GM19452 (cell line): Measurements from ENCODE around the gene ERICH6B.

Source experiments
- ATAC-seq: cut with Tn5 transposase; IDR thresholded peaks from one replicate; pipeline ENCODE4 v1.9.1; 2021; ENCODE audit not compliant: unreplicated experiment

Gene ERICH6B

DNA sequence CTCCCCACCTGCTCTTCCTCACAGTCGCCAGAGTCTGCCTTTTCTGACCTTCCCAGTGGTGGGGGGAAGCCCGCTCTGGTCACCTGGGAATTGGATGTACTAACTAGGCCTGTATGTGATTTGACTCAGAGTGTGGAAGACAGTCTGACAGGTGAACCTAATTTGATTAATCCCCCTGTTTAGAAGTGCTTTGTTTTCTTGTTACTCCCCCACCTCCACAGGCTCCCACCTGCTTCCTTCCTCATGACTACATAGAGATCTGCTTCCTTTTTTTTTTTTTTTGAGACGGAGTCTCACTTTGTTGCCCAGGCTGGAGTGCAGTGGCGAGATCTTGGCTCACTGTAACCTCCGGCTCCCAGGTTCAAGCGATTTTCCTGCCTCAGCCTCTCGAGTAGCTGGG, 106.8 kb downstream of the ERICH6B start:
- ATAC-seq = no peak

DNA sequence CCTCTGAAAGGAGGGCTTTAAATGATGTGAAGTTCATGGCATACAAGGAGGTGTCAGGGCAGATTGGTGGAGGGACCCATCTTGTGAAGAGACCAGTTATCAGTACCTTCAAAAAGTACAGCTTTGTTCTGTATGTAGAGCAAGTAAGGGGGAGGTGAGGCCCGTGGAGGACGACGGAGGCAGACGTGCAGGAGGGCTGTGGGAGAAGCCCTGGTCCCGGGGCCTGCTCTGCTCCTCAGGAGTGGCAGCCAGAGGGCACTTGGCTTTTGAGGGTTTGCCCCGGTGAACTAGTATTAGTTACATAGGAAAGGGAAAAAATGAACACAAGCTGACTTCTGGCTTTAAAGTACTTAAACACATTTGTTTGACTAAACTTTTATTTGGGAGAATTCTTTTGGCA, 108.7 kb downstream of the ERICH6B start:
- ATAC-seq = no peak

DNA sequence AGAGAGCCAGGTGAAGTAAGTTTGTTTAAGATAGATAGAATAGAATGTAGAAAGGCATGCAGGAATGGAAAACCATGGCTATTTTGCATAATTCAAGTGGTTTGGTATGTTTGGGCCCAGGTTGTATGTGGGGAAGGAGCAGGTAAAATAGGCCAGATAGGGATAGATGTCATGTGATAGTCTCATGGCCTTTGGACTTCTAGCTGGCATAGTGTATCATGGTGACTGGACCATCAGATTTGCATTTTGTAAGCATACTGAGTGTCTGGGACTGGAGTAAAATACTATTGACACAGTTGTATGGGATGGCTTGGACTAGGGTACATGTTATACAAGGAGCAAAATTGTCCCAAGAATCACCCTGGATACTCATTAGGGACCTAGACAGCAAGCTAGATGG, 111.9 kb downstream of the ERICH6B start:
- ATAC-seq = no peak

DNA sequence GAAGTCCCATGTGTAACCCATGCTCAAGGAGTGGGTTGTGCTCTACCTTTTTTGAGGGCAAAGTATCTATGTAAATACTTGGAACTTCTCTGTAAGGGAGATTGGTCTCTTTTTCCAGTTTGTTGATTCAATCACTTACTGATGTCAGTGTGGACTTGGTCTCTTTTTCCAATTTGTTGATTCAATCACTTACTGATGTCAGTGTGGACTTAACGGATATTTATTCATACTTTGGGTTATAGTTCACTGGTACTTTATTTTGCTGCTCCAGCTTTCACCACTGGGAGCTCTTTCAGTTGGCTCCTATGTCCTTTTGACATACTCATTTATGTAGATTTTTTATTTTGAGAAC, 114.4 kb downstream of the ERICH6B start:
- ATAC-seq = no peak

DNA sequence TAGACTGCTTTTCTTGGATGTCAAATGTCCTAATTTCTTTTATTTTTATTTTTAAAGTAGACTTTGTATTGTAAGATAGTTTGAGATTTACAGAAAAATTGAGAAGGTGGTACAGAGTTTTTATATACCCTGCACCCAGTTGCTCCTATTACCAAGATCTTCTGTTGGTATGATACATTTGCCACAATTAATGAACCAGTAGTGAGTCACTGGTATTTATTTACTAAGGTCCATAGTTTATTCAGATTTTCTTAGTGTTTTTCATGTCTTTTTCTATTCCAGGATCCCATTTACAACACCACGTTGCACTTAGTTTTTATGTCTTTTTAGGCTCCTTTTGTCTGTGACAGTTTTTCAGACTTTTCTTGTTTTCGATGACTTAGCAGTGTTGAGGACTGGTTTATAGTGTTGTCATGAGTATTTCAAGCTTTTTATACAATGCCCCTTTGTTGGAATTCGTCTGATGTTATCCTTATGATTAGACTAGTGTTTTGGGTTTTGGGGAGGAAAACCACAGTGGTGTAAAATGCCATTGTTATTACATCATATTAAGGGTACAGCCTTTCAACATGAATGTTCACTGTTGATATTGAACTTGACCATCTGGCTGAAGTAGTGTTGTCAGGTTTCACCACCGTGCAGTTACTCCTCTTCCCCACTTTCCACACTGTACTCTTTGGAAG, 114.9 kb downstream of the ERICH6B start:
- no peak for ATAC-seq

DNA sequence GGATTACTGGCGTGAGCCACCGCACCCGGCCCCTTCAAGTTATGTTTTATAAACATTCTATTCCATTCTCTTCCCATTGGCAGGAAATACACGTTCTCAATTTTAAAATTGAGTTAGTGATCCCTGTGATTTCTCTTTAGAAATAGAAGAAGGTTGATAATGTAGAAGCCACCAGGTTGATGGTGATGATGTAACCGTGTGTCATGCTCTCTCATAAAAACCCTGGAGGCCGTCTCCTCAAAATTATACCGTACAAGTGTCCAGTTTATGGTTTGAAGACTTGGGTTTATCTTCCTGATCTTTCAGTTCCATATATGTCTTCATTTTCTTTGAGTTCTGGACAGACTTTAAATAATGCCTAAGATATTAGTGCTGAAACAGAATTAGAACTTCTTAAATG, 118.6 kb downstream of the ERICH6B start:
- ATAC-seq = no peak

DNA sequence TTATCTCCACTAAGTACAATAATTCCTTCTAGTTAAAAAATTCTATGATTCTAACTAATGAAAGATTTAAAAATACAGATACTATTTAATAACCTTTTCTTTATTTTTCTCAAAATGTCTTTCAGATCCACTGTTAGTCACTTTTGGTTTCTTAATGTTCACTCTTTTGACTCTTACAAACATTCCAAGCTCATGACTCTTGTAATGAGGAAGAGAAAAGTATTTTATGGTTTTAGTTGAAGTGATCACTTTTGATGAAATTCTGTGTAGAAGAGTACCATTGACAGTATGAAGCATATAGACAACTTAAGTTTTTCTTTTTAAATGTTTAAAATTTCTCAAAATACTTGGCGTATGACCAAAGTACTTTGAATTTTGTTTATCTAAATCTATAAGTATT, 123.0 kb downstream of the ERICH6B start:
- no peak for ATAC-seq
